ENCODE results near the gene SPIN1.

The SPIN1 gene

GRCh38 chr9:88414298-88414697, 26.1 kb downstream of the SPIN1 start:
- H3K4me3 ChIP-seq (ENCODE audit: low read depth in 1 of 2, low read length in 2 of 2), result no peak overlapping the region
- no peaks in the 10 kb centered on the region for H3K4me1 ChIP-seq (ENCODE audit: insufficient read depth, low read length)
- H4K20me1 ChIP-seq (ENCODE audit: insufficient read depth, low read length), result peaks cover 9% of the 10 kb centered on the region
- H2AFZ ChIP-seq (ENCODE audit: low read depth, low read length), result no peak overlapping the region
- no peak overlapping the region for H3K27ac ChIP-seq (ENCODE audit: low read length)
- H3K9ac ChIP-seq (ENCODE audit: low read depth, low read length), result no peak overlapping the region
- no peak for ATAC-seq (ENCODE audit: insufficient read depth, low read depth)
- TF ChIP-seq EZH2 (IDR thresholded peaks at IDR 0.05; ENCODE audit: borderline replicate concordance, low read depth, low read length, severe bottlenecking), result no peak
- TF ChIP-seq CTCF (IDR thresholded peaks at IDR 0.05; ENCODE audit: borderline replicate concordance, extremely low read depth, low read length, poor library complexity, severe bottlenecking), result no peak
- peaks cover 36% of the 10 kb centered on the region for H3K9me3 ChIP-seq (ENCODE audit: insufficient read depth, low read length, severe bottlenecking)
- H3K4me2 ChIP-seq (ENCODE audit: insufficient read depth, low read length), result no peak overlapping the region
- H3K36me3 ChIP-seq (ENCODE audit: insufficient read depth, low read length), result peaks cover 33% of the 10 kb centered on the region
- peaks cover 92% of the 10 kb centered on the region for H3K79me2 ChIP-seq (ENCODE audit: insufficient read depth, low read length)
- H3K27me3 ChIP-seq (ENCODE audit: insufficient read depth, low read length, poor library complexity), result no peaks in the 10 kb centered on the region
- DNase-seq, result no peak

- ATAC-seq (ENCODE audit: insufficient read depth, low read depth) (no peak), DNase-seq (no peak)
- no peak overlapping the region for H2AFZ ChIP-seq (ENCODE audit: low read depth, low read length)
- H3K79me2 ChIP-seq (ENCODE audit: insufficient read depth, low read length), result peaks cover 94% of the 10 kb centered on the region
- H4K20me1 ChIP-seq (ENCODE audit: insufficient read depth, low read length), result peaks cover 5% of the 10 kb centered on the region; the same call in 1 of the 2 replicates
- H3K27ac ChIP-seq (ENCODE audit: low read length), result no peak overlapping the region
- no peak overlapping the region for H3K9ac ChIP-seq (ENCODE audit: low read depth, low read length)
- no peak overlapping the region for H3K4me3 ChIP-seq (ENCODE audit: low read depth in 1 of 2, low read length in 2 of 2)
- H3K27me3 ChIP-seq (ENCODE audit: insufficient read depth, low read length, poor library complexity), result no peaks in the 10 kb centered on the region
- TF ChIP-seq CTCF (IDR thresholded peaks at IDR 0.05; ENCODE audit: borderline replicate concordance, extremely low read depth, low read length, poor library complexity, severe bottlenecking), result no peak
- no peak for TF ChIP-seq EZH2 (IDR thresholded peaks at IDR 0.05; ENCODE audit: borderline replicate concordance, low read depth, low read length, severe bottlenecking)
- peaks cover 37% of the 10 kb centered on the region for H3K9me3 ChIP-seq (ENCODE audit: insufficient read depth, low read length, severe bottlenecking)
- no peak overlapping the region for H3K4me2 ChIP-seq (ENCODE audit: insufficient read depth, low read length)
- H3K36me3 ChIP-seq (ENCODE audit: insufficient read depth, low read length), result peaks cover 40% of the 10 kb centered on the region
- H3K4me1 ChIP-seq (ENCODE audit: insufficient read depth, low read length), result no peaks in the 10 kb centered on the region
Measured at GRCh38 chr9:88418025-88418424, 29.8 kb downstream of the SPIN1 start.

- Histone ChIP-seq H3K4me1 (ENCODE audit: insufficient read depth, low read length) (no peaks in the 10 kb centered on the region), H3K4me2 (ENCODE audit: insufficient read depth, low read length) (no peak overlapping the region), H3K9me3 (ENCODE audit: insufficient read depth, low read length, severe bottlenecking) (peaks cover 29% of the 10 kb centered on the region), H2AFZ (ENCODE audit: low read depth, low read length) (no peak overlapping the region), H4K20me1 (ENCODE audit: insufficient read depth, low read length) (peaks cover 8% of the 10 kb centered on the region; the same call in 1 of the 2 replicates), H3K79me2 (ENCODE audit: insufficient read depth, low read length) (peaks cover 94% of the 10 kb centered on the region), H3K9ac (ENCODE audit: low read depth, low read length) (no peak overlapping the region), H3K27me3 (ENCODE audit: insufficient read depth, low read length, poor library complexity) (no peaks in the 10 kb centered on the region), H3K36me3 (ENCODE audit: insufficient read depth, low read length) (peaks cover 39% of the 10 kb centered on the region), H3K27ac (ENCODE audit: low read length) (no peak overlapping the region), H3K4me3 (ENCODE audit: low read depth in 1 of 2, low read length in 2 of 2) (no peak overlapping the region)
- DNase-seq (no peak), ATAC-seq (ENCODE audit: insufficient read depth, low read depth) (no peak)
- TF ChIP-seq CTCF (IDR thresholded peaks at IDR 0.05; ENCODE audit: borderline replicate concordance, extremely low read depth, low read length, poor library complexity, severe bottlenecking) (no peak), EZH2 (IDR thresholded peaks at IDR 0.05; ENCODE audit: borderline replicate concordance, low read depth, low read length, severe bottlenecking) (no peak)
Measured at GRCh38 chr9:88418715-88419540, 30.7 kb downstream of the SPIN1 start.
